ENCODE results near the gene IRAK2. TPM values are rescaled to one million over a fixed set of nuclear protein-coding genes. Genes with fewer than 3 reads are reported as not detected.

Gene IRAK2
- total RNA-seq, 1 experiment from 2014 or later, result 0.61 TPM

- no peak for TF ChIP-seq CTCF (conservative IDR thresholded peaks at IDR 0.05)
- H3K79me1 ChIP-seq (ENCODE audit: insufficient read depth, low read depth, low read length, poor library complexity, severe bottlenecking), result no peaks in the 10 kb centered on the region
- no peak overlapping the region for H3K56ac ChIP-seq (ENCODE audit: insufficient read length, low read depth, low read length)
- WGBS (ENCODE audit: extremely low coverage, insufficient read length, low lambda C conversion rate), result no CpG with 5 or more reads among the region's 4 CpGs
- H3K4ac ChIP-seq (ENCODE audit: low read depth, low read length), result no peak overlapping the region
- no peak overlapping the region for H3K27ac ChIP-seq (ENCODE audit: insufficient read length, low read depth, low read length)
- H3K23ac ChIP-seq (ENCODE audit: insufficient read length, low read depth, low read length), result no peak overlapping the region
- Mint-ChIP-seq H3K9me3 (no peaks in the 10 kb centered on the region; a peak in 1 of 5 replicates), H3K27ac (0 out of 7 replicates have a peak overlapping the region, but pooled peaks of 1 of the 3 experiments have one; percentile 21), H3K27me3 (ENCODE audit: low read depth) (no peaks in the 10 kb centered on the region), H3K4me1 (peaks cover 15 to 26% of the 10 kb centered on the region in 2 experiments), H3K4me3 (no peak overlapping the region), H3K36me3 (ENCODE audit: insufficient read depth in 1 of 3, low read depth in 3 of 3) (peaks cover 0 to 2% (median 0%) of the 10 kb centered on the region in 3 experiments; a peak in 1 of 7 replicates)
- no peak overlapping the region for H3K4me2 ChIP-seq (ENCODE audit: insufficient read depth, insufficient read length, low read length)
- H3T11ph ChIP-seq (ENCODE audit: low read length), result no peak overlapping the region
- H3K9ac ChIP-seq (ENCODE audit: extremely low read depth, insufficient read length, low read length), result no peak overlapping the region
- H3K27me3 ChIP-seq (ENCODE audit: insufficient read depth, low read length), result no peaks in the 10 kb centered on the region
- H2BK12ac ChIP-seq (ENCODE audit: insufficient read length, low read depth, low read length), result no peak overlapping the region
- no peak overlapping the region for H2AFZ ChIP-seq (ENCODE audit: low read length)
- no peak overlapping the region for H2BK120ac ChIP-seq (ENCODE audit: low read depth, low read length, poor library complexity, severe bottlenecking)
- no peak for DNase-seq
- no peaks in the 10 kb centered on the region for H4K20me1 ChIP-seq (ENCODE audit: control insufficient read depth, insufficient read depth, insufficient read length)
- H2BK20ac ChIP-seq (ENCODE audit: low read depth, low read length, poor library complexity, severe bottlenecking), result no peak overlapping the region
- H3K18ac ChIP-seq (ENCODE audit: insufficient read length, low read depth, low read length), result no peak overlapping the region
- no peak overlapping the region for H4K8ac ChIP-seq (replicated peaks; ENCODE audit: insufficient read length, low read depth, low read length)
- no peak overlapping the region for H2BK5ac ChIP-seq (ENCODE audit: insufficient read length, low read length)
- no peak overlapping the region for H2AK5ac ChIP-seq (ENCODE audit: insufficient read length, low read length)
- peaks cover 4% of the 10 kb centered on the region; the same call in 1 of the 2 replicates for H3K4me1 ChIP-seq (ENCODE audit: insufficient read depth, low read length)
- no peaks in the 10 kb centered on the region for H3K23me2 ChIP-seq (ENCODE audit: insufficient read length, low read depth, low read length, poor library complexity, severe bottlenecking)
- H2BK15ac ChIP-seq (ENCODE audit: low read depth, low read length), result no peak overlapping the region
- no peak overlapping the region for H4K91ac ChIP-seq (ENCODE audit: insufficient read length, low read depth, low read length)
- no peak overlapping the region for H4K5ac ChIP-seq (ENCODE audit: insufficient read length, low read depth, low read length)
- no peaks in the 10 kb centered on the region for H3K79me2 ChIP-seq (ENCODE audit: insufficient read depth, low read length)
- no peaks in the 10 kb centered on the region for H3K9me3 ChIP-seq (ENCODE audit: control insufficient read depth, low read depth, low read length)
- H3K14ac ChIP-seq (ENCODE audit: insufficient read depth, low read length), result no peak overlapping the region
Observed at GRCh38 chr3:10228248-10228950, 63.7 kb downstream of the IRAK2 start.

Data from H9 (cell line).